Measurements from ENCODE around the gene KRTAP5-1. TPM values are rescaled to one million over a fixed set of nuclear protein-coding genes. Genes with fewer than 3 reads are reported as not detected.

Gene KRTAP5-1
- total and polyA plus RNA-seq, 8 donors = 0.50 TPM; not detected in 7

GRCh38 chr11:1573077-1573902, 11.8 kb downstream of the KRTAP5-1 start:
- H3K9me3 ChIP-seq = peaks cover 0 to 4% (median 3%) of the 10 kb centered on the region in 4 donors
- peaks cover 40 to 59% (median 51%) of the 10 kb centered on the region in 4 donors for H3K4me1 ChIP-seq
- peak overlapping the region; percentile 58 to 67 (median 60) for H3K4me3 ChIP-seq
- TF ChIP-seq EP300 (IDR thresholded peaks at IDR 0.05) (no peak), CTCF (IDR thresholded peaks at IDR 0.05) (no peak), POLR2AphosphoS5 (IDR thresholded peaks at IDR 0.05) (peak in 1 of 3 donors; percentile 13), POLR2A (IDR thresholded peaks at IDR 0.05) (no peak)
- no peaks in the 10 kb centered on the region for H3K36me3 ChIP-seq
- intact Hi-C loops (cut with DNase I; ENCODE audit: low total_unique reads) = no loop called here
- peaks cover 0 to 63% (median 11%) of the 10 kb centered on the region in 3 donors for H3K27me3 ChIP-seq
- peak; percentile 61 to 77 for DNase-seq
- H3K27ac ChIP-seq = peak overlapping the region; percentile 88 to 95 (median 93)
- WGBS, 5 donors = 1 to 4% (median 2%) methylated on average over 13 to 36 of the region's 37 CpGs

- TF ChIP-seq POLR2A (IDR thresholded peaks at IDR 0.05) = no peak
- no peak for TF ChIP-seq CTCF (IDR thresholded peaks at IDR 0.05)
- TF ChIP-seq POLR2AphosphoS5 (IDR thresholded peaks at IDR 0.05) = peak in 2 of 3 donors; percentile 6 to 24
- no peak for TF ChIP-seq EP300 (IDR thresholded peaks at IDR 0.05)
- Histone ChIP-seq H3K27me3 (peaks cover 0 to 58% (median 11%) of the 10 kb centered on the region in 3 donors), H3K27ac (peak within 1 kb of the TSS; percentile 88 to 95 (median 93)), H3K4me1 (peaks cover 40 to 68% (median 58%) of the 10 kb centered on the region in 4 donors), H3K36me3 (no peaks in the 10 kb centered on the region), H3K4me3 (peak within 1 kb of the TSS; percentile 60 to 67 (median 62)), H3K9me3 (no peaks in the 10 kb centered on the region)
- 0 to 4% (median 0%) methylated on average over 22 to 121 of the region's 124 CpGs for WGBS, 5 donors
- peak; percentile 94 to 97 for DNase-seq
- intact Hi-C loops (cut with DNase I; ENCODE audit: low total_unique reads) = no loop called here
Measured at GRCh38 chr11:1572197-1573076, 12.6 kb downstream of the KRTAP5-1 start, which contains the start of gene DUSP8. DUSP8 (minus strand) TSS chr11:1572271; CDS start chr11:1565826, 6,445 bp downstream.

GRCh38 chr11:1571760-1572196, 13.3 kb downstream of the KRTAP5-1 start:
- Histone ChIP-seq H3K27me3 (peaks cover 0 to 58% (median 11%) of the 10 kb centered on the region in 3 donors), H3K9me3 (no peaks in the 10 kb centered on the region), H3K4me1 (peaks cover 40 to 74% (median 59%) of the 10 kb centered on the region in 4 donors), H3K4me3 (peak overlapping the region; percentile 50 to 67 (median 62)), H3K36me3 (no peaks in the 10 kb centered on the region), H3K27ac (peak overlapping the region in 4 of 5 donors; percentile 48 to 95 (median 84))
- no peak for TF ChIP-seq POLR2AphosphoS5 (IDR thresholded peaks at IDR 0.05)
- TF ChIP-seq EP300 (IDR thresholded peaks at IDR 0.05) = no peak
- no peak for TF ChIP-seq CTCF (IDR thresholded peaks at IDR 0.05)
- no peak for TF ChIP-seq POLR2A (IDR thresholded peaks at IDR 0.05)
- no peak for DNase-seq
- intact Hi-C loops (cut with DNase I; ENCODE audit: low total_unique reads) = no loop called here
- 0 to 2% (median 1%) methylated on average over 24 to 90 of the region's 91 CpGs; no CpG with 5 or more reads in 1 of the 5 donors for WGBS, 5 donors

Data from stomach (tissue), 9 donors.